ENCODE measurements around the gene FCHSD2. TPM values are rescaled to one million over a fixed set of nuclear protein-coding genes. Genes with fewer than 3 reads are reported as not detected.
A peak's percentile ranks its signal among the peaks of the same experiment; 100 is the strongest.

FCHSD2 gene
- total and polyA plus RNA-seq, 2 of the 13 experiments (the other 11 are each of a cell fraction or from before 2014, with no cell fraction given) = 20.5 to 24.8 TPM

GRCh38 chr11:72793425-72794367, 348.4 kb downstream of the FCHSD2 start, which contains the start of gene STARD10 (continued):
- TF ChIP-seq ZNF660 (CRISPR knock-in tag; IDR thresholded peaks at IDR 0.05; ENCODE audit: borderline replicate concordance, low read depth) (no peak), RARG (CRISPR knock-in tag; IDR thresholded peaks at IDR 0.05; ENCODE audit: low read depth) (no peak), POLR2A (IDR thresholded peaks at IDR 0.05; ENCODE audit: insufficient read depth in 1 of 2, low read depth in 2 of 2, low read length in 2 of 2) (peak in 1 of 2 experiments; percentile 31; a peak in 1 of 4 replicates), NAIF1 (CRISPR knock-in tag; IDR thresholded peaks at IDR 0.05; ENCODE audit: borderline replicate concordance) (peak; percentile 70; the same call in 1 of the 2 replicates), ZNF282 (IDR thresholded peaks at IDR 0.05; ENCODE audit: partially characterized antibody) (no peak), ZNF12 (CRISPR knock-in tag; IDR thresholded peaks at IDR 0.05) (peak; percentile 38; the same call in 1 of the 2 replicates), ZNF367 (CRISPR knock-in tag; IDR thresholded peaks at IDR 0.05; ENCODE audit: borderline replicate concordance) (no peak), ZSCAN9 (CRISPR knock-in tag; IDR thresholded peaks at IDR 0.05; ENCODE audit: borderline replicate concordance) (no peak; the same call in 1 of the 2 replicates), ZMAT3 (CRISPR knock-in tag; conservative IDR thresholded peaks at IDR 0.05) (0 out of 2 replicates have a peak, but pooled peaks have one; percentile 43), KLF12 (CRISPR knock-in tag; IDR thresholded peaks at IDR 0.05; ENCODE audit: borderline replicate concordance) (peak; percentile 66; the same call in 1 of the 2 replicates), ETV5 (CRISPR knock-in tag; IDR thresholded peaks at IDR 0.05; ENCODE audit: borderline replicate concordance) (no peak), BRD4 (CRISPR knock-in tag; IDR thresholded peaks at IDR 0.05) (no peak), HOXA5 (CRISPR knock-in tag; IDR thresholded peaks at IDR 0.05) (peak; percentile 74; the same call in 1 of the 2 replicates), THYN1 (CRISPR knock-in tag; IDR thresholded peaks at IDR 0.05; ENCODE audit: borderline replicate concordance, low read depth) (no peak), MLLT10 (CRISPR knock-in tag; IDR thresholded peaks at IDR 0.05) (no peak)
- TF ChIP-seq, protein P1, sequence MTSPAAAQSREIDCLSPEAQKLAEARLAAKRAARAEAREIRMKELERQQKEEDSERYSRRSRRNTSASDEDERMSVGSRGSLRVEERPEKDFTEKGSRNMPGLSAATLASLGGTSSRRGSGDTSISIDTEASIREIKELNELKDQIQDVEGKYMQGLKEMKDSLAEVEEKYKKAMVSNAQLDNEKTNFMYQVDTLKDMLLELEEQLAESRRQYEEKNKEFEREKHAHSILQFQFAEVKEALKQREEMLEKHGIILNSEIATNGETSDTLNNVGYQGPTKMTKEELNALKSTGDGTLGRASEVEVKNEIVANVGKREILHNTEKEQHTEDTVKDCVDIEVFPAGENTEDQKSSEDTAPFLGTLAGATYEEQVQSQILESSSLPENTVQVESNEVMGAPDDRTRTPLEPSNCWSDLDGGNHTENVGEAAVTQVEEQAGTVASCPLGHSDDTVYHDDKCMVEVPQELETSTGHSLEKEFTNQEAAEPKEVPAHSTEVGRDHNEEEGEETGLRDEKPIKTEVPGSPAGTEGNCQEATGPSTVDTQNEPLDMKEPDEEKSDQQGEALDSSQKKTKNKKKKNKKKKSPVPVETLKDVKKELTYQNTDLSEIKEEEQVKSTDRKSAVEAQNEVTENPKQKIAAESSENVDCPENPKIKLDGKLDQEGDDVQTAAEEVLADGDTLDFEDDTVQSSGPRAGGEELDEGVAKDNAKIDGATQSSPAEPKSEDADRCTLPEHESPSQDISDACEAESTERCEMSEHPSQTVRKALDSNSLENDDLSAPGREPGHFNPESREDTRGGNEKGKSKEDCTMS (CRISPR knock-in tag; conservative IDR thresholded peaks at IDR 0.05) = no peak
- TF ChIP-seq, protein P2, sequence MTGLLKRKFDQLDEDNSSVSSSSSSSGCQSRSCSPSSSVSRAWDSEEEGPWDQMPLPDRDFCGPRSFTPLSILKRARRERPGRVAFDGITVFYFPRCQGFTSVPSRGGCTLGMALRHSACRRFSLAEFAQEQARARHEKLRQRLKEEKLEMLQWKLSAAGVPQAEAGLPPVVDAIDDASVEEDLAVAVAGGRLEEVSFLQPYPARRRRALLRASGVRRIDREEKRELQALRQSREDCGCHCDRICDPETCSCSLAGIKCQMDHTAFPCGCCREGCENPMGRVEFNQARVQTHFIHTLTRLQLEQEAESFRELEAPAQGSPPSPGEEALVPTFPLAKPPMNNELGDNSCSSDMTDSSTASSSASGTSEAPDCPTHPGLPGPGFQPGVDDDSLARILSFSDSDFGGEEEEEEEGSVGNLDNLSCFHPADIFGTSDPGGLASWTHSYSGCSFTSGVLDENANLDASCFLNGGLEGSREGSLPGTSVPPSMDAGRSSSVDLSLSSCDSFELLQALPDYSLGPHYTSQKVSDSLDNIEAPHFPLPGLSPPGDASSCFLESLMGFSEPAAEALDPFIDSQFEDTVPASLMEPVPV (CRISPR knock-in tag; IDR thresholded peaks at IDR 0.05) = peak; percentile 28; the same call in 1 of the 2 replicates
- TF ChIP-seq, protein P3, sequence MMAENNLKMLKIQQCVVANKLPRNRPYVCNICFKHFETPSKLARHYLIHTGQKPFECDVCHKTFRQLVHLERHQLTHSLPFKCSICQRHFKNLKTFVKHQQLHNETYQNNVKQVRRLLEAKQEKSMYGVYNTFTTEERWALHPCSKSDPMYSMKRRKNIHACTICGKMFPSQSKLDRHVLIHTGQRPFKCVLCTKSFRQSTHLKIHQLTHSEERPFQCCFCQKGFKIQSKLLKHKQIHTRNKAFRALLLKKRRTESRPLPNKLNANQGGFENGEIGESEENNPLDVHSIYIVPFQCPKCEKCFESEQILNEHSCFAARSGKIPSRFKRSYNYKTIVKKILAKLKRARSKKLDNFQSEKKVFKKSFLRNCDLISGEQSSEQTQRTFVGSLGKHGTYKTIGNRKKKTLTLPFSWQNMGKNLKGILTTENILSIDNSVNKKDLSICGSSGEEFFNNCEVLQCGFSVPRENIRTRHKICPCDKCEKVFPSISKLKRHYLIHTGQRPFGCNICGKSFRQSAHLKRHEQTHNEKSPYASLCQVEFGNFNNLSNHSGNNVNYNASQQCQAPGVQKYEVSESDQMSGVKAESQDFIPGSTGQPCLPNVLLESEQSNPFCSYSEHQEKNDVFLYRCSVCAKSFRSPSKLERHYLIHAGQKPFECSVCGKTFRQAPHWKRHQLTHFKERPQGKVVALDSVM (CRISPR knock-in tag; IDR thresholded peaks at IDR 0.05) = peak; percentile 36
- TF ChIP-seq, protein P4, sequence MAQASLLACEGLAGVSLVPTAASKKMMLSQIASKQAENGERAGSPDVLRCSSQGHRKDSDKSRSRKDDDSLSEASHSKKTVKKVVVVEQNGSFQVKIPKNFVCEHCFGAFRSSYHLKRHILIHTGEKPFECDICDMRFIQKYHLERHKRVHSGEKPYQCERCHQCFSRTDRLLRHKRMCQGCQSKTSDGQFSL (CRISPR knock-in tag; IDR thresholded peaks at IDR 0.05) = no peak
- TF ChIP-seq, protein P5, sequence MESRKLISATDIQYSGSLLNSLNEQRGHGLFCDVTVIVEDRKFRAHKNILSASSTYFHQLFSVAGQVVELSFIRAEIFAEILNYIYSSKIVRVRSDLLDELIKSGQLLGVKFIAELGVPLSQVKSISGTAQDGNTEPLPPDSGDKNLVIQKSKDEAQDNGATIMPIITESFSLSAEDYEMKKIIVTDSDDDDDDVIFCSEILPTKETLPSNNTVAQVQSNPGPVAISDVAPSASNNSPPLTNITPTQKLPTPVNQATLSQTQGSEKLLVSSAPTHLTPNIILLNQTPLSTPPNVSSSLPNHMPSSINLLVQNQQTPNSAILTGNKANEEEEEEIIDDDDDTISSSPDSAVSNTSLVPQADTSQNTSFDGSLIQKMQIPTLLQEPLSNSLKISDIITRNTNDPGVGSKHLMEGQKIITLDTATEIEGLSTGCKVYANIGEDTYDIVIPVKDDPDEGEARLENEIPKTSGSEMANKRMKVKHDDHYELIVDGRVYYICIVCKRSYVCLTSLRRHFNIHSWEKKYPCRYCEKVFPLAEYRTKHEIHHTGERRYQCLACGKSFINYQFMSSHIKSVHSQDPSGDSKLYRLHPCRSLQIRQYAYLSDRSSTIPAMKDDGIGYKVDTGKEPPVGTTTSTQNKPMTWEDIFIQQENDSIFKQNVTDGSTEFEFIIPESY (CRISPR knock-in tag; IDR thresholded peaks at IDR 0.05) = no peak
